ENCODE results near the gene LIPG.

Gene LIPG

DNA sequence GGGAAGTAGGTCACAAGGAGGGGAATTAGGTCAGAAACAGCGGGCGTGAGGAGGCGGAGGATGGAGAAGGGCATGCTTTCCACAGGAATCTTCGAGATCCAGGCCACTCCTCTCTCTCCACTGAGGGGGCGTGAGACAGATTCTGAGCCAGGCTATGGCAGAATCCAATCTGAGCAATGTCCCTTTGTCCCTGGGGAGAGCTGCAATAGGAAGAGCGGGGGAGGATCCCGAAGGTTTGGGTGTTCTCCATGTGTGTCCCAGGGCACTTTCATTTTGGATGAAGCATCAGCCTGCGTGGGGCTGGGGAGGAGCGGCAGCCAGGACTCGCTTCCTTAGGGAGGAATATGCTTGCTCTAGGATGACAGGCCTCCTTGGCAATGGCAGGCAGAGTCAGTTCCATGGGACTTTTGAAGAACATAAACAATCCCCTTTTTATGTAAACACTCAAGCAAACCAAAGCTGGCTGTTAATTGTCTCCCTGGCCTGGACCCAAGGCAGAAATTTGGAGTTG, 84.0 kb downstream of the LIPG start:
- H3K9me3 ChIP-seq (ENCODE audit: control insufficient read depth in 5 of 5, low read length in 5 of 5) = no peaks in the 10 kb centered on the region
- peaks cover 0 to under 1% (median 0%) of the 10 kb centered on the region in 5 donors for H3K27me3 ChIP-seq (ENCODE audit: control insufficient read depth in 5 of 5, insufficient read depth in 4 of 5, low read length in 5 of 5)
- H3K9ac ChIP-seq (ENCODE audit: low read length in 5 of 5) = no peak overlapping the region
- peaks cover 7 to 45% (median 31%) of the 10 kb centered on the region in 5 donors for H3K4me1 ChIP-seq (ENCODE audit: control insufficient read depth in 5 of 5, insufficient read depth in 5 of 5, low read length in 5 of 5)
- peak overlapping the region; percentile 75 for H3K27ac ChIP-seq (ENCODE audit: low read depth, low read length)
- peak overlapping the region in 2 of 5 donors; percentile 29 to 54 for H3K4me3 ChIP-seq (ENCODE audit: low read depth in 1 of 5, low read length in 5 of 5)
- H3K36me3 ChIP-seq (ENCODE audit: control insufficient read depth in 5 of 5, insufficient read depth in 5 of 5, low read length in 5 of 5) = no peaks in the 10 kb centered on the region

DNA sequence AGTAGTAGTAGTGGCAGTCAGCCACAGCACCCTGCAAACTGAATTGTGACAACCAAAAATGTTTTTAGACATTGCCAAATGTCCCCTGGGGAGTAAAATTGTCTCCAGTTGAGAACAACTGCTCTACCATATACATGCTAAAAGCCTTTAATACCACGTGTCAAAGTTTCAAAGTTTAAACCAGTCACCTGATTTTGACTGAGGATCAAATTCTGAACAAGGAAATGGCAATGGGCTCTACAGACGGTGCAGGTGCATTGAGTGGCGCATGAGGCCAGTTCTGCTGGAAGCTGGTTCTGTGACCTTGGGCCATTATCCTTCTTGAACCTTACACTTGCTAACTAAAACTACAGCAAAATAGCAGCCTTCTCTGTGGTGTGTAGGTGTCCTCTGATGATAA, 85.0 kb downstream of the LIPG start:
- Histone ChIP-seq H3K36me3 (ENCODE audit: control insufficient read depth in 5 of 5, insufficient read depth in 5 of 5, low read length in 5 of 5) (no peaks in the 10 kb centered on the region), H3K9me3 (ENCODE audit: control insufficient read depth in 5 of 5, low read length in 5 of 5) (no peaks in the 10 kb centered on the region), H3K9ac (ENCODE audit: low read length in 5 of 5) (no peak overlapping the region), H3K4me3 (ENCODE audit: low read depth in 1 of 5, low read length in 5 of 5) (no peak overlapping the region), H3K27ac (ENCODE audit: low read depth, low read length) (peak overlapping the region; percentile 75), H3K4me1 (ENCODE audit: control insufficient read depth in 5 of 5, insufficient read depth in 5 of 5, low read length in 5 of 5) (peaks cover 7 to 47% (median 31%) of the 10 kb centered on the region in 5 donors), H3K27me3 (ENCODE audit: control insufficient read depth in 5 of 5, insufficient read depth in 4 of 5, low read length in 5 of 5) (no peaks in the 10 kb centered on the region)

DNA sequence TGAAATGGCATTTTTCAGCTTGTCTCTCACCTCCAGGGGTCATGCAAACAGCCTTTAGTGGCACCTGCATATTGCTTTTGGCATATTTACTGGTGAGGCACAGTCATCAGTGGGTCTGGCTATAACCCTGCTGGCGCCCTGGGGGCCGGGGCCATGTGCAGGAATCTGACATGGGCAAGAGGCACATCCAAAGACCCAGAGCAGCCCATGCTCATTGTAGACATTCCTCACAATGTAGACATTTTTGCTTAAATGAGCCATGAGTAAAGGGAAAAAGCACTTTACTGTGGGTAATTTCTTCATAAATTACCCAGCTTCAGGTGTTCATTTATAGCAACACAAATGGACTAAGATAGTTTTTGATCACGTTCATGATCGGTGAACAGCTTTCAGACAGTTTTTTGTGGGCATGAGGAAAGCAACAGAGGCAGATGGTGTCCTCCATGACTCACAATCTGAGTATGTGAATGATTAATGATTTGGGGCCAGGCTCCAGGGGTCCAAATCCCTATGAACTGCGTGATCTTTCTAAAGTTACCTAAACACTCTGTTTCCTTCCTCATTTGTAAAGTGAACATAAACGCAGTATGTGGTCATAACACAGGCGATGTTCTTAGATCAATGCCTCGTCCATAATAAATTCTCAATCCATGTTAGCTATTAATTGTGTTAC, 85.8 kb downstream of the LIPG start:
- no peak overlapping the region for H3K9ac ChIP-seq (ENCODE audit: low read length in 5 of 5)
- no peaks in the 10 kb centered on the region for H3K9me3 ChIP-seq (ENCODE audit: control insufficient read depth in 5 of 5, low read length in 5 of 5)
- no peaks in the 10 kb centered on the region for H3K36me3 ChIP-seq (ENCODE audit: control insufficient read depth in 5 of 5, insufficient read depth in 5 of 5, low read length in 5 of 5)
- no peaks in the 10 kb centered on the region for H3K27me3 ChIP-seq (ENCODE audit: control insufficient read depth in 5 of 5, insufficient read depth in 4 of 5, low read length in 5 of 5)
- H3K27ac ChIP-seq (ENCODE audit: low read depth, low read length) = peak overlapping the region; percentile 21
- peaks cover 7 to 48% (median 32%) of the 10 kb centered on the region in 5 donors for H3K4me1 ChIP-seq (ENCODE audit: control insufficient read depth in 5 of 5, insufficient read depth in 5 of 5, low read length in 5 of 5)
- no peak overlapping the region for H3K4me3 ChIP-seq (ENCODE audit: low read depth in 1 of 5, low read length in 5 of 5)

DNA sequence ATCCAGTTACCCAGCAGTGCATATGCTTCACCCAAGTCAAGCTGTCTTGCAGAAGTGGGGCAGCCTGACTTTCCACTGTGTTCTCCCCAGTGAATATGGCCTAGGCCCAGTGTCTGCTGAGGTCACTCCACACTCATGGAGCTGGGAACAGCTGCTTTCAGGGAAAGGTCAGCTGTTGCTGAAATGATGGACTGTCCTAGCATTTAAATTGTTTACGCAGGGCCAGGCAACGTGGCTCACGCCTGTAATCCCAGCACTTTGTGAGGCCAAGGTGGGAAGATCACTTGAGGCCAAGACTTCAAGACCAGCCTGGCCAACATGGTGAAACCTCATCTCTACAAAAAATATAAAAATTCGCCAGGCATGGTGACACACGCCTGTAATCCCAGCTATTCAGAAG, 86.5 kb downstream of the LIPG start:
- Histone ChIP-seq H3K9me3 (ENCODE audit: control insufficient read depth in 5 of 5, low read length in 5 of 5) (no peaks in the 10 kb centered on the region), H3K4me1 (ENCODE audit: control insufficient read depth in 5 of 5, insufficient read depth in 5 of 5, low read length in 5 of 5) (peaks cover 7 to 54% (median 38%) of the 10 kb centered on the region in 5 donors), H3K27ac (ENCODE audit: low read depth, low read length) (peak overlapping the region; percentile 21), H3K27me3 (ENCODE audit: control insufficient read depth in 5 of 5, insufficient read depth in 4 of 5, low read length in 5 of 5) (no peaks in the 10 kb centered on the region), H3K9ac (ENCODE audit: low read length in 5 of 5) (no peak overlapping the region), H3K4me3 (ENCODE audit: low read depth in 1 of 5, low read length in 5 of 5) (no peak overlapping the region), H3K36me3 (ENCODE audit: control insufficient read depth in 5 of 5, insufficient read depth in 5 of 5, low read length in 5 of 5) (no peaks in the 10 kb centered on the region)

All from subcutaneous abdominal adipose tissue (tissue), 5 donors.